PFSK-1 (cell line): ENCODE data around the gene MTSS2.

Source experiments
- FOXP2 ChIP-seq: optimal IDR thresholded peaks from 2 replicates; pipeline ENCODE3; 2011; ENCODE audit warnings: borderline replicate concordance, control low read depth, inconsistent platforms; ENCODE audit not compliant: insufficient read depth; ENCODE audit errors: extremely low read length, extremely low read depth
- POLR2AphosphoS5 ChIP-seq: IDR thresholded peaks from 2 replicates; pipeline ENCODE4 v1.6.1; 2012; ENCODE audit warnings: low read depth, mild to moderate bottlenecking, control low read depth, low read length, moderate library complexity
- SIN3A ChIP-seq: IDR thresholded peaks from 2 replicates; pipeline ENCODE4 v1.6.1; 2012; ENCODE audit warnings: mild to moderate bottlenecking, low read length, moderate library complexity, borderline replicate concordance; ENCODE audit not compliant: insufficient read depth
- TAF1 ChIP-seq: IDR thresholded peaks from 2 replicates; pipeline ENCODE4 v1.6.1; 2012; ENCODE audit warnings: low read length, control low read depth, borderline replicate concordance; ENCODE audit not compliant: insufficient read depth
- TF ChIP-seq, protein P1 (sequence below), 2 experiments: IDR thresholded peaks; 2 replicates each; pipeline versions ENCODE4 v1.6.1 to v1.8.0; 2011 to 2012; ENCODE audit warnings: low read depth in 2 of 2, low read length in 2 of 2, control low read depth in 1 of 2, inconsistent platforms in 1 of 2, mild to moderate bottlenecking in 1 of 2, moderate library complexity in 1 of 2; ENCODE audit not compliant: insufficient read depth in 1 of 2

The MTSS2 gene

GRCh38 chr16:70687102-70687511 is 1.3 kb upstream of the MTSS2 start:
- no peak for TF ChIP-seq FOXP2
- no peak for TF ChIP-seq TAF1
- TF ChIP-seq, protein P1, sequence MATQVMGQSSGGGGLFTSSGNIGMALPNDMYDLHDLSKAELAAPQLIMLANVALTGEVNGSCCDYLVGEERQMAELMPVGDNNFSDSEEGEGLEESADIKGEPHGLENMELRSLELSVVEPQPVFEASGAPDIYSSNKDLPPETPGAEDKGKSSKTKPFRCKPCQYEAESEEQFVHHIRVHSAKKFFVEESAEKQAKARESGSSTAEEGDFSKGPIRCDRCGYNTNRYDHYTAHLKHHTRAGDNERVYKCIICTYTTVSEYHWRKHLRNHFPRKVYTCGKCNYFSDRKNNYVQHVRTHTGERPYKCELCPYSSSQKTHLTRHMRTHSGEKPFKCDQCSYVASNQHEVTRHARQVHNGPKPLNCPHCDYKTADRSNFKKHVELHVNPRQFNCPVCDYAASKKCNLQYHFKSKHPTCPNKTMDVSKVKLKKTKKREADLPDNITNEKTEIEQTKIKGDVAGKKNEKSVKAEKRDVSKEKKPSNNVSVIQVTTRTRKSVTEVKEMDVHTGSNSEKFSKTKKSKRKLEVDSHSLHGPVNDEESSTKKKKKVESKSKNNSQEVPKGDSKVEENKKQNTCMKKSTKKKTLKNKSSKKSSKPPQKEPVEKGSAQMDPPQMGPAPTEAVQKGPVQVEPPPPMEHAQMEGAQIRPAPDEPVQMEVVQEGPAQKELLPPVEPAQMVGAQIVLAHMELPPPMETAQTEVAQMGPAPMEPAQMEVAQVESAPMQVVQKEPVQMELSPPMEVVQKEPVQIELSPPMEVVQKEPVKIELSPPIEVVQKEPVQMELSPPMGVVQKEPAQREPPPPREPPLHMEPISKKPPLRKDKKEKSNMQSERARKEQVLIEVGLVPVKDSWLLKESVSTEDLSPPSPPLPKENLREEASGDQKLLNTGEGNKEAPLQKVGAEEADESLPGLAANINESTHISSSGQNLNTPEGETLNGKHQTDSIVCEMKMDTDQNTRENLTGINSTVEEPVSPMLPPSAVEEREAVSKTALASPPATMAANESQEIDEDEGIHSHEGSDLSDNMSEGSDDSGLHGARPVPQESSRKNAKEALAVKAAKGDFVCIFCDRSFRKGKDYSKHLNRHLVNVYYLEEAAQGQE (IDR thresholded peaks at IDR 0.05; ENCODE audit: insufficient read depth in 1 of 2, low read depth in 2 of 2, low read length in 2 of 2), result no peak
- TF ChIP-seq SIN3A, result no peak
- no peak for TF ChIP-seq POLR2AphosphoS5

DNA sequence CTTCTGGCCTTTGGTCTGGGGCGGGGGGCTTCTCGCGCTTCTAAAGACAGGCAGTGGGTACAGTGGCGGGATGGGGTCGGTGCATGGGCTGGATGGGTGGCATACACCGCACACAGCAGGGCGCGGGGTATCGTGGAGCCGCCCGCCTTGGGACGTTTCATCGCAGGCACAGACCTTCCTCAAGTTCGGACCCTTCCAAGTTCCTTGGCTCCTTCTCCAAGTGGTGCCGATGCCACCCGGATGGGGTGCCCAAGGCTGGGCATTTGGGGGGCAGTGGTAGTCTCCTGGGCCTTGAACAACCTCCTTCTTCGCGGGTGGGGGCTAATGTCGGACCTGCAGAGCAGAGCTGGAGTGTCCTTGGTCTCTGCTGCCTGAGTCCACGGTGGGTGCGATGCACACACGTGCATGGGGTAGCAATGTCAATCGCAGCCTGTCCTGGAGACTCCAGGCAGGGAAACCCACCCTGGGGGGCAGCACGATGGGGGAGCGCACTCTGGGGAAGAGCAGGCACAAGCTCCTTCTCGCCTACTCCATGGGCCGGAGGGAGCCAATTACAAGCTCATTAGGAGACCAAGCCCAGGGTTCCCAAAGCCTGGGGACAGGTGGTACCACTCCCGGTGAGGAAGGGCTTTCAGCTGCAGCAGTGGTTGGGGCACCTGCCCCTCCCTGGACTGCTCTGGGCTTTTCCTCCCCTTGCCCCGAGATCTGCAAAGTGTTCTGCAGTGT is 686 bp upstream of the MTSS2 start:
- no peak for TF ChIP-seq TAF1
- no peak for TF ChIP-seq FOXP2
- TF ChIP-seq, protein P1 (IDR thresholded peaks at IDR 0.05; ENCODE audit: insufficient read depth in 1 of 2, low read depth in 2 of 2, low read length in 2 of 2), result no peak
- no peak; the same call in 1 of the 2 replicates for TF ChIP-seq POLR2AphosphoS5
- TF ChIP-seq SIN3A, result no peak

DNA sequence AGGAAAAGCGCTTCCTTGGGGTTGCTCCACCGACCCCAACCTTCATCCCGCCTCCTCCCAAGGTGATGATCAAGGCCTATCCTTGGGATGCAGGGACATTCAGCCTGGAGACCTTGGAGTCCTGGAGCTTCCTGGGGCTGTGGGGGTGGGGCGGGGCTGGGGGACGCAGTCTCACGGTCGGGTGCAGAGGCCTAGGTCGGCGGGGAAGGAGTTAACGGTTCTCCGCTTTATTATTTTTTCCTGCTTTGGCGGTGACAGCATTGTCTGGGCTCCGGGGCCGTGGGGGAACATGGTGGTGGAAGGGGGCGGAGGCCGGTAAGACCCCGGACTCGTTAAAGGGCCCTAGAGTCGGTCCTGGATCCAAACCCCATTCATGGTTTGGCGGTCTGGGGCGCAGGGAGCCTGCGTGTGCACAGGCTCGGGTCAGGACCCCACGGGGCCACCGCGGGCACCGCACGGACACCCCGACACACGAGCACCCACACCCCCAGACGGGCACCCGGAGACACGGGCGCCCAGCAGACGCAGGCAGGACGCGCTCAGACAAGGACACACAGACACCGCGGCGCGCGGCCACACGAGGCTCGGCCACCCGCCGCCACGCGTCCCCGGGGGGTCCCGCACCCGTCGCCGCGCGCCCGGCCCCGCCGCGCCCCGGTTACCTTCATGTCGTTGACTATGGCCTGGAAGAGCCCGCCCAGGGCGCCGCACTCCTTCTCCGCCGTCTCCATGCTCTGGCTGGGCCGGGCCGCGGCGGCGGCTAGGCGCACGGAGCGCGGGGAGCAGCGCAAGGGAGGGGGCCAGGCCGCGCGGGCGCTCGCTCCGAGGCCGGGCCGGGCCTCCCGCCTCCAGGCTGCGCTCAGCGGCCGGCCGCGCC is 554 bp downstream of the MTSS2 start:
- TF ChIP-seq POLR2AphosphoS5, result no peak
- TF ChIP-seq TAF1, result no peak
- TF ChIP-seq SIN3A, result no peak
- TF ChIP-seq FOXP2, result no peak
- TF ChIP-seq, protein P1 (IDR thresholded peaks at IDR 0.05; ENCODE audit: insufficient read depth in 1 of 2, low read depth in 2 of 2, low read length in 2 of 2), result no peak

- TF ChIP-seq POLR2AphosphoS5 (no peak), SIN3A (no peak), FOXP2 (no peak), TAF1 (no peak)
- TF ChIP-seq, protein P1 (IDR thresholded peaks at IDR 0.05; ENCODE audit: insufficient read depth in 1 of 2, low read depth in 2 of 2, low read length in 2 of 2), result no peak
Measured at GRCh38 chr16:70684146-70685060, 1.4 kb downstream of the MTSS2 start.
